ENCODE measurements around the gene TUBB2B.

Gene TUBB2B

DNA sequence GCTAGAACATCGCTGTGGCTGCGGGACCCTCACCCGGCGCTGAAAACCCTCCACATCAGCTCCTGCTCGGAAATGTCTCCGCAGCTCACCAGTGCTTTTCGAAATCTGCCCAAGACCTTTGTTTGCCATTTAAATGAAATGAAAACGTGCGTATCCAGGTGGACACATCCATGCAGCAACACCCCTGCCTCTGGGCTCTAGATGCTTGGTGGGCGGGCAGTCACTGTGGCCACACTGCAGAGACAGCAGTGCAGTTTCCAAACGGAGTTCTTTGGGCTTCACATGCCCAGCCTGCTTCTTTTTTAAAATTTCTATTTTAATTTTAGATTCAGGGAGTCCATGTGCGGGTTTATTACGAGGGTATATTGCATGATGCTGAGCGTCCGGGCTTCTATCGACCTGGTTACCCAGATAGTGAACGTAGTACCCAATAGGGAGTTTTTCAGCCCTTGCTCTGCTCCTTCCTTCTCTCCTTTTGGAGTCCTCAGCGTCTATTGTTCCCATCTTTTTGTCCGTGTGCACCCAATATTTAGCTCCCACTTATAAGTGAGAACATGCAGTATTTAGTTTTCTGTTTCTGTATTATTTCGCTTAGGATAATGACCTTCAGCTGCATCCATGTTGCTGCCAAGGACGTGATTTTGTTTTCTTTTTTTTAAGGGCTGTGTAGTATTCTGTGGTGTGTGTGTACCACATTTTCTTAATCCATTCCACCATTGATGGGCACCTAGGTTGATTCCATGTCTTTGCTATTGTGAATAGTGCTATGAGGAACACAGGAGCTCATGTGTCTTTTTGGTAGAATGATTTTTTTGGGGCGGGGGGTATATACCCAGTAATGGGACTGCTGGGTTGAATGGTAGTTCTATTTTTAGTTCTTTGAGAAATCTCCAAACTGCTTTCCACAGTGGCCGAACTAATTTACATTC is 4.8 kb upstream of the TUBB2B start:
- no peak for DNase-seq (ENCODE audit: low read depth)

DNA sequence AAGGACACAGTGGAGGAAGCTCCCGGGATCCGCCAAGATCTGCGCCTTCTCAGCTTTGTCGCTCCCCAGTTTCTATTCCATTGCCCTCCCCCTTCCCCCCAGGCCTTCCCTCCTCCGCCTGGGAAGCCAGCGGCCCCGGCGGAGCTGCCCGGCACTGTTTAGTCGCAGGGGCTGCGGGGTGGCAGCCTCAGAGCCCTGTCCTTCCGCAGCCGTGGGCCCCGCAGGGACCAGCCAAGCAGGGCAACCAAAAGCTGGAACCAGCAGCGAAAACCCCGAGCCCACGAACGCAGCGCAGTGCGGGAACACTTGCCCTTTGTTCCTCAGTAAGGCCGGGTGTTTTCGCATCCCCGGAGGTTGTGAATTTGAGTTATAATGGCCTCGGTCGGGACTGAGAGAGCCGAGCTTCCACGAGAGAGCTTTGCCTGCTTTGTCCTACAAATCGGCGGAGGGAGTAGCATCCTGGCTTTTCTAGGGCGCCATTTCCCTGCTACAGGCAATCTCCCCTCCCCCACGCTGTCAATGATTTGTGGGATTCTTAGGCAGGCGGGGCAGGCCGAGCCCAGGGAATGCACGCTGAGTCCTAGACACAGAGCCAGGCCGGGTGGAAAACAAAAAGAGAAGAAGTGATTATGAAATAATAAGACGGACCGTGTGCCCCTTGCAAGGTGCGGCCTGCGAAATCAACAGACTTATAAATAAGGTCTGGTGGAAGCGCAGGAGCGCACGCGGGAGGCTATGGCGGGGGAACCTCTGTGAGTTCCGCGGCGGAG is 4.0 kb upstream of the TUBB2B start:
- DNase-seq (ENCODE audit: low read depth): peak; percentile 74

DNA sequence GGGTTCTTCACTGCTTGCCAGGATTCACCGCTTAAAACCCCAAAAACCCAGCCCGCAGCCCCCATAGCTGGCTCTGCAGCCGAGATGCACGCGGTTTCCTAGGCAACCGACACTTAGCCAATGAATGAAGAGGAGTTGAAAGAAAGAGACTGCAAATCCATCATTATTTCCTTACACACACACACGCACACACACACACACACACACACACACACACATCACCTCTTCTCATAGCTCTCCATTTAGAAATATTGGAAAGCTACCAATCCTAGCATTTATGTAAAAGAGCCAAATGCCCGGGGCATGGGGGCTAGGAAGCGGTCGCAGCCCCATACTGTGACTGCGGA is 3.4 kb upstream of the TUBB2B start:
- DNase-seq (ENCODE audit: low read depth): peak; percentile 46

DNA sequence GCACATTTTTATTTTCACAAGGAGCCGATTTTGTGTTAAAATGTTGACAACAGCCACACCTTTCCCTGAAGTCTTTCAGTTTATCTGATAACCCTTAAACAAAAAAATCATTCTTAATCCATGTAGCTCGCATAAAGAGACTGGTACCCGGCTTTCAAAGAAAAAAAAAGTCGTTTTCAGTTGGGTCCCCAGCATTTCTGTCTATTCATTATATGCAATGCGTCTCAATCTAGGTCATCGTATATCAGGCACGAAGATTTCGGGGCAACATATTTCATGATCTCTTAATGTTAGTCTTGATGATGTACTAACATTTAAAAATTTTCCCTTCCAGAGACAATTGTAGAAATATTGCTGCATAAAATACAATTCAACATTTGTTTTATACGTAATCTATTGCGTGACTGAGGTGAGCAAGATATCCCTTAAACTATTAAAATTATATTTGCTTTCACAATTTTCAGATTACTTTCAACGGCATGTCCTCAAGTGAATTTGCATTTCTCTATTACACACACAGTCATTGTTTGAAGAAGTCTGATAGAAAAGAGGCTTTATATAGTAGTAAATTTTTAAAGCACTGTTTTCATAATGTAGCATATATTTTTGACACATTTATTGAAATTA is 2.9 kb upstream of the TUBB2B start:
- DNase-seq (ENCODE audit: low read depth): no peak

DNA sequence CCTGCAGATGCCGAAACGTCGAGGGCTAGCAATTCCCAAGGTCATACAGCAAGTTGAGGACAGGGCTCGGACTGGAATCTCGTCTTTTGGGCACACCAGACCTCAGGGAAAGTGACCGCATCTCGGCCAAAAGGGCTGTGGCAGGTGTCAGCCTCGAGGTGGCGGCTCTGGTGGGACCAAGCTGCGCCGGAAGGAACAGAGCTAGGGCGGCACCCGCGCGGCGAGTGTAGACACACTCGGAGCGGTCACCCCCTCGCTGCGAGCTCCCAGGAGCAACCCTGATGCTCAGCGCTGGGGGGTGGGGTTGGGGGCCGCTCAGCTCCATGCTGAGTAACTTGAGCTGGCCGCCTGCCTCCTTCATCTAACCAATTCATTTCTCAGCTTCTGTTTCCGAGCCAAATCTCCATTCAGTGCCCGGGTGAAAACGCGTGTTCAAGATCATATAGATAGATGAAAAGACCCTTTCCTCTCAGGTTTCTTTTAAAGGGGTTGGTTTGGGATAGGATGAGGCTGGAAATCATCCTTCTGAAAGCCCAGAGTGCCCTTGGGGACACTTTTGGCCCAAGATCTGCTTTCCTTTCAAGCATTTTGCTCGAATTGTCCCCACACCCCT is 2.2 kb upstream of the TUBB2B start:
- no peak for DNase-seq (ENCODE audit: low read depth)

DNA sequence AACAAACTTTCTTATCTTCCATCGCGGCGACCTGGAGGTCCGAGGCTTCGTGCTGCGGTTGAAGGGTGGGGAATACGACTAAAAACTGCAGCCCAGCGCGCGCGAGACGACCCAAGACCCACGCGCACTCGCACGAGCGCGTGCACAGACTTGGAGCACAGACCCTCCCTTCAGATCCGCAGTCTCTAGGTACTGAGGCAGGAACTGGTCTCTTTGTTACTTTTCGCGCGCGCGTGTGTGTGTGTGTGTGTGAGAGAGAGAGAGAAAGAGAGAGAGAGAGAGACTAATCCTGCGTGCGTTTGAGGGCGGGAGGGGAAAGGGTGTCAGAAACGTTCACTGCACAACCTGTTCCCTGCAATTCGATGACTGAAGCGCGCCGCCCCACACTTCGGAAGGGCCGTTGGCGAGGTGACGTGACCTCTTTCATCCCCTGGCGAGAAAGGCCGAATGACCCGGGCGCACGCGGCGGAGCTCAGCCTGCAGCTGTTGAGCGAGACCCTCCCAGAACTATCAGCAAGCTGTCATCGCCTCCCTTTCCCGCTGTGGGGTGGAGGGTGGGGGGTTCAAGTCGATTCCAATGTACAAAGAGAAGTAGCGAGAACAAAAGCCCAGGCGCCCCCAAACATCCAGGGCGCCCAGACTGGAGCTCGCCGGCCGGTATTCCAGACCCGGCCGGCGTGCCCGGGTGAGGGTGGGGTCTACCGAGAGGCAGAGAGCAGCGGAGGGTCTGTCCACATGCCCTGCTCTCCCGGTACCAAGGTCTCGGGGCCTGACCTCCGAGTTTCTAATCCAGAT is 1.5 kb upstream of the TUBB2B start:
- no peak for DNase-seq (ENCODE audit: low read depth)

DNA sequence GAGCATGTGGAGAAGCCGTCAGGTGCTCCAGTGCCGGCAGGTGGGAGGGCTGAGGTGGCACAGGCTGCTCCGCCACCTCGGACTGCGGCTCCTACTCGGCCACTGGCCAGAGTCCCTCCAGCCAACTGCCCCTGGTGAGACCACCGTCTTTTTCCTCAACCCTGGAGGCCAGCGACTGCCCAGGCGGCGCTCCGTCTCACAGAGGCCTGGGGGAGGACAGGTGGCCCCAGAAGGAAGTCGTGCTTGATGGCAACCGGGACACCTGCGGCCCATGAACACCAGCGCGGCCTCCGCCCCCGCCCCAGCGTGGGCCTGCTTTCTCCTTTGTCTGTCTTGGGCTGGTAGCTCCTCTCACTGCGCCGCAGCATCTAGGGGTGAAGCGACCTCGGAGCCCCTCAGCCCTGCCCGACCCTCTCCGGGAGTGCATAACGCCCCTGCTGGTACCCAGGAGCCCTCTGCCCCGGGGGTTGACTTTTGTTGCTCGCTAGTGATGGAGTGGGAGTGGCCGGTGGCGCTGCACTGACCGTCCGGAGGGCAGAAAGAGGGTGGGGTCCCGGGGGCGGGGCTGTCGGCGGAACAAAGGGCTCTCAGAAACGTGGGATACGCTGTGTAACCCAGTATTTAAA is 706 bp upstream of the TUBB2B start:
- no peak for DNase-seq (ENCODE audit: low read depth)

DNA sequence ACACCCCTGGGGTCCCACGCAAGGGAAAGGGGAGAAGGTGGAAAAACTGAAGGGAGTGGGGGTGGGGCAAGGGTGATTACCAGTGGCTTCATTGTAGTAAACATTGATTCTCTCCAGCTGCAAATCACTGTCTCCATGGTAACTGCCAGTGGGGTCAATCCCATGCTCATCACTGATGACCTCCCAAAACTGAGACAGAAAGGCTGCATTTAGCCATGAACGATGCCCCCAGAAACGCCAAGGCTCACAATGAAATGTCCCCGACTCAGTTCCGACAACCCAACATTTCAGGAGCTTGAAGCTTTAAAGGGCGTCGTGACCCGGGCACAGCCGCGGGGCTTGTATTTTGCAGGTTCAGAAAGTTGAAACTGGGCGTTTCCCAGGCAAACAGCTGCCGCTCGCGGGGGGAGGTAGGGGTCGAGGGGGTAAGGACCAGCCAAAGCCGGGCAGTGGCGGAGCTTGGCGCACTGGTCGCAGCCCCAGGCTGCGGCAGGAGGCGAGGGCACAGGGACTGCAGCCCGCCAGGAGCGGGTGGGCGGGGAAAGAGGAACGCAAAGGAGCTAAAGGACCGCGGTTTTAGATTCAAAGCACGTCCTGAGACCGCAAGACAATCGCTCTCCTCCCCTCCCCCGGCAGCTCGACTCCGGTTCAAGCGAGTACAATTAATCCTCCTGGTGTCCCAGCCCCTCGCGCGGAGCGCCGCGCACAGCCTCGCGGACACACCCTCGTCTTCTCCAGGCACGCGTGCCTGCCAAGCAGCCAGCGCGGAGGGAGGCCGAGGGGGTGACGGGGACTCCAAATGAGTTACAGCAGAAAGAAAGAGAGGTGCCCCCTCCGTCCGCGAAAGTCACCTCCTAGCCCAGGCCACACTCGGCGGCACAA is 731 bp downstream of the TUBB2B start:
- no peak for DNase-seq (ENCODE audit: low read depth)

DNA sequence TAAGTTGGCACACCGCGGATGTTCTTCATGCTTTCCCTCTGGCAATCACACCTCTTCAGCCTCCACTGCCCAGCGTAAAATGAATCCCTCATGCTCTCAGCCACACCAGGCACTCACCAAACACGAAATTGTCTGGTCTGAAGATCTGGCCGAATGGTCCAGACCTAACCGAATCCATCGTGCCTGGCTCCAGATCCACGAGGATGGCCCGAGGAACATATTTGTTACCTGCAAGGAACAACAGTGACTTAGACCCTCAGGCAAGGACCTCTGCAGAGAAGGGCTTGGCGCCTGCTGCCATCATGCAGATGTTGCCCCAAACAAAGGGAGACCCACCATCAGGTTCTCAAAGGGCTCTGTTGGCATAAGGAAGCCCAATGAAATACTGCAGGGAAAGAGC is 1.4 kb downstream of the TUBB2B start:
- no peak for DNase-seq (ENCODE audit: low read depth)

DNA sequence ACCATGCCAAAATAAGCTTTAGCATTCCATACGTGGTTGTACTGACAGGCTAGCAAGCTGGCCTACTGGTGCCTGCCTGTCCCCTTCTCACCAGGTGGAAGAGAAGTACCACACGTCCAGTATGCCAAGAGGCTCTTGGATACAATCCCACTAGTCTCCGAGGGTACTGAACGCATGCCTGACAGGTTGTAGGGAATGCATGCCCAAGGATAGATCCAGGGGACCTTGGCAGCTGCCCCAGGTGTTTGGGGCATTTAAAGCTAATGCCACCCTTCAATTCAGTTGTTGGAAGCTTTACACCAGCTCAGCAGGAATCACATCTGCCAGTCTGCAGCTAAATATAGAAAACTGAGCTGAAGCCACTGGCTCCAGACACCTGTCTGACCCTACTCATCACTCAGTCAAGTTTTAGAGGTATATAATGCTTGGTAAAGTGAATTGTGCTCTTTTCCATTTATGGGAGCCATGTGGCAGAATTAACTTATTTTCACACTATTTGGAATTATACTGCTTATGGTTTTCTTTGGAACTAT is 4.9 kb downstream of the TUBB2B start:
- no peak for DNase-seq (ENCODE audit: low read depth)

DNA sequence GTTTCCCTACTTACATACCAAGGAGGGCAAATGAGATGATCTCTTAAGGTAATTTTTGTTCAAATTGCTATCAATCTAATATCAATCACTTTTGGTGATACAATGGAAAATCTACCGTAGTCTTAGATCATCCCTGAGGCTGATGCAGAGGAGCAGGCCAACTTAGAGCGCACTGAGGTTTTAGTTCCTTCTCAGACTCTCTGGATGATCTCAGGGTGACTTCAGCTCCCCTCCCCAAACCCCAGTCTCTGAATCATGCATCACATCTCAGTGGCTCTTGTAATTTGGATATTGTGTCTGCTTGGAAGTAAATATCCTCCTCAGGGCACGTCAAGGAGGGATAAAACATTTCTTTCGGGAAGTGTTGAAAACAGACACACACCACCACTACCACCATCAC is 5.9 kb downstream of the TUBB2B start:
- DNase-seq (ENCODE audit: low read depth): no peak

DNA sequence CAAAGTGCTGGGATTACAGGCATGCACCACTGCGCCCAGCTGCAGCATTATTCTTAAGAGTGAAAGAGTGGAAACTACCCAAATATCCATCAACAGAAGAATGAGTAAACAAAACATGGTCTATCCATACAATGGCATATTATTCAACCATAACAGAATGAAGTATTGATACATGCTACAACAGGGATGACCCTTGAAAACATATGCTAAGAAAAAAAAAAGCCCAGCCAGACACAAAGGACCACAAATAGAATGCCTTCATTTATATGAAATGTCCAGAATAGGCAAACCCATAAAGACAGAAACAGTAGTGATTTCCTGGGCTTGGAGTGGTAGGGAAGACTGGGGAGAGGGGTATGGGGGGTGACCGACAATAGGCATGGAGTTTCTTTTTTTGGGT is 7.1 kb downstream of the TUBB2B start:
- DNase-seq (ENCODE audit: low read depth): no peak

DNA sequence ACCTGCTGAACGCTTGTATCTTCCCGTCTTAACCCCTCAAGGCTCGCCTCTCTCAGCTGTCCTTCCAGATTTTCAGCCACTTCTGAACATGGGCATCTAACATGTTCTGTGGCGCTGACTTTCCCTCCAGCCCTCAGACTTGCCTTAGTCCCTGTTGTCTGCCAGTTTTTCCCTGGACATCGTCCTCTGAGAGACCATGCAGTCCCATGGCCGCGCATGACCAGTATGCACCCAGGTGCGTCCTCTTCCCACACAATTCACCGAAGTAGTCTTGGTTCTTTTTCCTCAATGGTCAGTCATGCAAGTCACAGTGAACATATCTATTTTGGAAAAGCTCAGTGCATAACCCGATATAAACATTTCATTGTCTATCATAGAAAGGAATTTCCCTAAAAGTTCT is 9.2 kb downstream of the TUBB2B start:
- DNase-seq (ENCODE audit: low read depth): no peak

DNA sequence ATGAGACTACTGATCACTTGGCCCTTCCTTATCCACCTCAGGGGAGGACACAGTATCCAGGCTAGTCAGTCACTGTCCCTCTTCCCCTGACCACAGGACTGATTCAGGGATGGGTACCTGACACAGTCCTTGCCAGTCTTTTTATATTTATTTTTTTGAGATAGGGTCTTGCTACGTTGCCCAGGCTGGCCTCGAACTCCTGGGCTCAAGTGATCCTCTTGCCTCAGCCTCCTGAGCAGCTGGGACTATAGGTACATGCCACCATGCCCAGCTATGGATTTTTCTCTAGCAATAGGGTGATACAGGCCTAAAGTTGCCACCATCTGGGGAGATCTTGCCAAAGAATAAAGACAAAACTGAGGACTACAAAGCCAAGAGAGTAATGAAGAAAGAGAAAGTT is 10.2 kb downstream of the TUBB2B start:
- no peak for DNase-seq (ENCODE audit: low read depth)

DNA sequence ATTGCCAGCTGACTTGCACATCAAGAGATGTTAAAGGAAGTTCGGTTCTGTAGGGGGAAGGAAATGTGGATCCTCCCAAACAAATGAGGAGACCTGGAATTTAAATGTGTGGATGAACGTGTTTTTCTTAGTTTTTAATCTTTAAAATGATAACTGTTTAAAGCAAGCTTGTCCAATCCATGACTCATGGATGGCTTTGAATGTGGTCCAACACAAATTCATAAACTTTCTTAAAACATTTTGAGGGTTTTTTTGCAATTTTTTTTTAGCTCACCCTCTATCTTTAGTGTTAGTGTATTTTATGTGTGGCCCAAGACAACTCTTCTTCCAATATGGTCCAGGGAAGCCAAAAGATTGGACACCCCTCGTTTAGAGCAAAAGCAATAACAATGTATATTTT is 12.6 kb downstream of the TUBB2B start:
- DNase-seq (ENCODE audit: low read depth): peak; percentile 36

DNA sequence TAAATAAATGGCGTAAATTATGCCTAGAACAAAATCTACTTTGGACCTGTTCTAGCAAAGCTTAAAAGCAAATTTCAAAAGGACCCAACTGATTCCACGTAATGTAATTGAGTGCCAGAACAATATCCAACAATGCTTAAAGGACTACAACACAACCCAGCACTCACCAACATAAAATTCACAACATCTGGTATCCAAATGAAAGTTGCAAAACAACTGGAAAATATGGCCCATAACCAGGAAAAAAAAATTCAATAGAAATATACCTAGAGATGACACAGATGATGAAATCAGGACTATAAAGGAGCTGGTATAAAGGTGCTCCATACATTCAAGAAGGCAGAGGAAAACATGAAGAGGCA is 14.1 kb downstream of the TUBB2B start:
- peak; percentile 34 for DNase-seq (ENCODE audit: low read depth)

DNA sequence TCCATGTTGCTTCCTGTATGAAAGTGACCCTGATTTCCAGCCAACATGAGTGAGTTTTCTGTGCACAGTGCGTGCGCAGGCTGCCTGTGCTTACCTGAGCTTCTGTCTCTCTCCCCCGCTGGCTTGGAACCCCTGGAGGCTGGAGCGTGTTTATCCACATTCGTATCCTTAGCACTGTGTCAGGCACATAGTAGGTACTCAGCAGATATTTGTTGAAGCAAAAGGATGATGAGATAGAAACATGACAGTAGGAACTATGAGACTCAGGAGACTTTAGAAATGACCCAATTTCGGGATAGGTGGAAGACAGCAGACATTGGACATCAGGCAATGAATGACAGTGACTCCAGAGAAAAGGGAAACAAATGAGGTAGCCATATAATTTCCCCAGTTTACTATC is 15.2 kb downstream of the TUBB2B start:
- DNase-seq (ENCODE audit: low read depth): no peak

DNA sequence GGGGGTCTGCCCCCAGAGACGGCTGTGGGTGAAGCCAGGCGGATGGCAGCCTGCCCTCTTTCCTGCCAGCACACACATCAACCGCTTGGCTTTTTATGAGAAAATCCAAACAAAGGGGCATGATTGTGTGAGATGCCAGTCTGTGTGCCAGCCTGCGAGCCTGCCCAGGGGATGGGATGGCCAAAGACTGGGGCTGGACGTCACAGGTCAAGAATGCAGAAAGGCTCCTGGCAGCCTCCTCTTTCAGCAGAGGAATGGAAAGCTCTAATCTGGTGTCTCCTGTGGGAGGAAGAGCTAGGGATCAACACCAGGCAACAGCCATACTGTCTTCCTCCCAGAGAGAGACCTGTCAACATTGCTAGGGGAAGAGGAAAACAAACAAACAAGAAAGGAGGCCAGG is 15.8 kb downstream of the TUBB2B start:
- peak; percentile 86 for DNase-seq (ENCODE audit: low read depth)

DNA sequence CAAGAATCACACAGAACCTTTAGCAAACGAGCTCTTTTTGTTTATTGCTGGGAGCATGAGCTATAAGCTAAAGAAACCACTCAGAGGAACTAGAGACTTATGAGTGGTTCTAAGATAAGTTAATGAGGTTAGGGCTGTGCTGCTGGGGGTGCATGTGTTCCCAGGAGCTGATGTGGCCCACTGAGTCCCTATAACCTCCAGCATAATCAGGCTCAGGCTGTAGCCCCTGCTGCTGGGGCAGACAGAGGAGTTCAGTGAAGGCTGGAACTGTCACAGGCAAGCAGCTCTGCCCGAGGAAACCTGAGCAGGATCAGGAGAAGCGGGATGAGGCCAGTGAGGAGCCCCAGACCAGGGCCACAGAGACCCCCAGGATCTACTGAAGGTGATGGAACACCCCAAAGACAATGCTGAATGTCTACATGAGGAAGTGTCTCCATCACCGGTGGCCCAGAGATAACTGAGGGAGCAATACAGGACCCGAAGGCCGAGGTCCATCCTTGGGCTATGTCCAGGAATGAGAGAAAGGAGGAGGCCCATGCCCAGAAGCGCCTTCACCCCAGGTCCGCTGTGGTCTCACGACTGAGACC is 17.3 kb downstream of the TUBB2B start:
- DNase-seq (ENCODE audit: low read depth): no peak

Measured in fibroblast of gingiva (primary cell).